GM18511 (cell line): ENCODE measurements around the gene SLC7A5.
"Not testable (repeated sequence)": the region's sequence is repeated elsewhere in the genome, so short reads cannot be mapped to it uniquely, and the experiment has no call there.

Experiments used
- ATAC-seq: cut with Tn5 transposase; IDR thresholded peaks from one replicate; pipeline ENCODE4 v1.9.1; 2021; ENCODE audit warnings: mild to moderate bottlenecking, moderate library complexity; ENCODE audit not compliant: unreplicated experiment

SLC7A5 gene

GRCh38 chr16:87835882-87836331 is 33.4 kb downstream of the SLC7A5 start:
- no peak for ATAC-seq

- no peak for ATAC-seq
Measured at GRCh38 chr16:87834668-87835473, 34.4 kb downstream of the SLC7A5 start.

GRCh38 chr16:87834005-87834667 is 35.2 kb downstream of the SLC7A5 start:
- ATAC-seq: no peak

GRCh38 chr16:87833548-87833947 is 35.8 kb downstream of the SLC7A5 start:
- no peak for ATAC-seq

GRCh38 chr16:87832741-87833502 is 36.4 kb downstream of the SLC7A5 start:
- no peak for ATAC-seq

GRCh38 chr16:87832137-87832527 is 37.2 kb downstream of the SLC7A5 start:
- no peak for ATAC-seq

GRCh38 chr16:87831421-87832136 is 37.7 kb downstream of the SLC7A5 start:
- ATAC-seq: no peak

GRCh38 chr16:87830673-87831420 is 38.5 kb downstream of the SLC7A5 start:
- no peak for ATAC-seq

- no peak for ATAC-seq
Measured at GRCh38 chr16:87829988-87830672, 39.2 kb downstream of the SLC7A5 start.

- ATAC-seq: no peak
Measured at GRCh38 chr16:87829622-87829980, 39.7 kb downstream of the SLC7A5 start.

GRCh38 chr16:87828907-87829621 is 40.2 kb downstream of the SLC7A5 start:
- no peak for ATAC-seq

- no peak for ATAC-seq
Measured at GRCh38 chr16:87828071-87828906, 41.0 kb downstream of the SLC7A5 start.

GRCh38 chr16:87827588-87827915 is 41.8 kb downstream of the SLC7A5 start:
- ATAC-seq: not testable (repeated sequence)

- no peak for ATAC-seq
Measured at GRCh38 chr16:87826798-87827587, 42.3 kb downstream of the SLC7A5 start.

GRCh38 chr16:87826407-87826797 is 42.9 kb downstream of the SLC7A5 start:
- not testable (repeated sequence) for ATAC-seq

GRCh38 chr16:87825842-87826120 is 43.5 kb downstream of the SLC7A5 start:
- ATAC-seq: not testable (repeated sequence)

GRCh38 chr16:87824991-87825841 is 44.1 kb downstream of the SLC7A5 start:
- ATAC-seq: no peak
